RWPE1 (cell line): Measurements from ENCODE around the gene RGL4.

Source experiments
- CTCF ChIA-PET: fragments of 350-600 bp; sonication (Branson Sonifier 250); formaldehyde crosslinking; extraction: SDS; loops from one replicate; lab custom pipeline; 2021; lab: Yijun Ruan, JAX
- POLR2A ChIA-PET: fragments of 400-600 bp; formaldehyde crosslinking; extraction: SDS; loops from one replicate; lab custom pipeline; 2020; ENCODE audit warnings: antibody characterized with exemption; ENCODE audit not compliant: low non-redundant PET; lab: Yijun Ruan, JAX
- DNase-seq: peaks from one replicate; pipeline ENCODE4 v3.0.0; 2012; ENCODE audit warnings: low spot score
- H3K27ac ChIP-seq: fragments of 450-650 bp; 2 replicates; pipeline ENCODE4 v1.5.1; 2017
- TF ChIP-seq, protein P1 (sequence below): fragments of 450-650 bp; conservative IDR thresholded peaks from 2 replicates; pipeline ENCODE4 v1.5.1; 2017; ENCODE audit warnings: low read depth, mild to moderate bottlenecking

RGL4 gene

DNA sequence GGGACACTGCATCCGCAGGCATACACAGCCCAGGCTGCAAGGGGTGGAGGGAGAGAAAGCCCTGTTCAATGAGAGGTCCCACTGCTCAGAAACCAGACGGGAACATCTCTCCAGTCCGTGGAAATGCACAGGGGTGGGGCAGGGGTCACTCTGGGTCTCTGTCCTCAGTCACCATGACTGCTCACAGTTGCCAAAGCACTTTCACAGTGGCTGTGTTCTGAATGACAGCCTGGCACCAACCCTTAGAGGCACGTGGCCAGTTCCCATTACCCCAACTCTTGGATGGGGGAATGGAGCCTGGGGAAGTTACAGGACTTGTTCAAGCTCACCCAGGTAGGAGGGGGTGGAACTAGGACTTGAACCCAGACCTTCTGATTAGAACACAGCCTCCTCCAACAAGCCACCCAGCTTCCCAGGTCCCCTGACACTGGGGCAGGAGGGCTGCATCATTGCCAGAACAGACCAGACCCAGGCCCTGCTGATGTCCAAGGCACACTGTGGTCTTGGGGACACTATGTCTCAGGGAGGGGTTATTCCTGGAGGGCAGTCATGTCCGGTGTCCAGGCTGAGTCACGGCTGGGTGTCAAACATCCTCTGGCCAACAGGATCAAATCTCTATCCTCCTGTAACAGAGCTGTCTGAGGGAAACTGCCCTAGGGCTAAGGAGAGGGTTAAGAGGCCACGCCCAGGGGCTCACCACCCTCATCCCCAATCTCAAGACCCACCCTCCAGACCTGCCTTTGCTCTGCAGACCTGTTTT lies 51.9 kb downstream of the RGL4 start:
- no peak overlapping the region for H3K27ac ChIP-seq
- CTCF ChIA-PET = interaction anchor here (0.5 kb wide), 1 partner anchor 84 kb away, joined by 3 read pairs; no protein-coding TSS in a partner anchor
- TF ChIP-seq, protein P1, sequence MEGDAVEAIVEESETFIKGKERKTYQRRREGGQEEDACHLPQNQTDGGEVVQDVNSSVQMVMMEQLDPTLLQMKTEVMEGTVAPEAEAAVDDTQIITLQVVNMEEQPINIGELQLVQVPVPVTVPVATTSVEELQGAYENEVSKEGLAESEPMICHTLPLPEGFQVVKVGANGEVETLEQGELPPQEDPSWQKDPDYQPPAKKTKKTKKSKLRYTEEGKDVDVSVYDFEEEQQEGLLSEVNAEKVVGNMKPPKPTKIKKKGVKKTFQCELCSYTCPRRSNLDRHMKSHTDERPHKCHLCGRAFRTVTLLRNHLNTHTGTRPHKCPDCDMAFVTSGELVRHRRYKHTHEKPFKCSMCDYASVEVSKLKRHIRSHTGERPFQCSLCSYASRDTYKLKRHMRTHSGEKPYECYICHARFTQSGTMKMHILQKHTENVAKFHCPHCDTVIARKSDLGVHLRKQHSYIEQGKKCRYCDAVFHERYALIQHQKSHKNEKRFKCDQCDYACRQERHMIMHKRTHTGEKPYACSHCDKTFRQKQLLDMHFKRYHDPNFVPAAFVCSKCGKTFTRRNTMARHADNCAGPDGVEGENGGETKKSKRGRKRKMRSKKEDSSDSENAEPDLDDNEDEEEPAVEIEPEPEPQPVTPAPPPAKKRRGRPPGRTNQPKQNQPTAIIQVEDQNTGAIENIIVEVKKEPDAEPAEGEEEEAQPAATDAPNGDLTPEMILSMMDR = no peak
- no peak for DNase-seq
- POLR2A ChIA-PET = no interaction called here

DNA sequence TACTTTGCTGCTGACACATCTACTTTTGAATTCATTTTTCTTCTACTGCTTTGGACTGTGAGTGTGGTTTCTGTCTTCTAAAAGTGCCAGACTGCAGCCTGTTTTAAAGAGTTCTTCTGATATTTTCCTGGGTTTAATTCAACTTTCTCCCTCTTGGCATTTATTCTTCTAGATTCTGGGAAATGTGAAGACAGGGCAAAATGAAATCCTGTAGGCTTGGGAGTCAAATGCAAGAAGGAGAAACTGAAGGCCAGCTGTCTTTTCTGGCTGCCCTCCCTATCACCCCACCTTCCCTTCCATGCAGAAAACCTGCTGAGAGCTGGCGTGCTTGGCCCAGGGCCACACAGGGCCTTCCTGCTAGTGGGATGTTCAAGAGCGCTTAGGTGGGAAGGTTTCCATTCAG lies 52.5 kb downstream of the RGL4 start:
- TF ChIP-seq, protein P1 = no peak
- no peak overlapping the region for H3K27ac ChIP-seq
- CTCF ChIA-PET = interaction anchor here (0.5 kb wide), 1 partner anchor 83 kb away, joined by 3 read pairs; no protein-coding TSS in a partner anchor
- no peak for DNase-seq
- POLR2A ChIA-PET = no interaction called here

DNA sequence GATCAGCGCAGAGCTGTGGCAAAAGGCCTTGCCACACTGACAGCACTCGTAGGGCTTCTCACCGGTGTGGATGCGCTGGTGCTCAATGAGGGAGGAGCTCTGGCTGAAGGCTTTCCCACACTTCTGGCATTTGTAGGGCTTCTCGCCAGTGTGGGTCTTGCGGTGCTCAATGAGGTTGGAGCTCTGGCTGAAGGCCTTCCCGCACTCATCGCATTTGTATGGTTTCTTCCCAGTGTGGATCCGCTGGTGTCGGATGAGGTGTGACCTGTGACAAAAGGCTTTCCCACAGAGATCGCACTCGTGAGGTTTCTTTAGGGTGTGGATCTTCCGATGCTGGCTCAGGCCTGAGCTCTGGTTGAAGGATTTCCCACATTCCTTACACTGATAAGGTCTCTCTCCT lies 53.2 kb downstream of the RGL4 start:
- no peak overlapping the region for H3K27ac ChIP-seq

DNA sequence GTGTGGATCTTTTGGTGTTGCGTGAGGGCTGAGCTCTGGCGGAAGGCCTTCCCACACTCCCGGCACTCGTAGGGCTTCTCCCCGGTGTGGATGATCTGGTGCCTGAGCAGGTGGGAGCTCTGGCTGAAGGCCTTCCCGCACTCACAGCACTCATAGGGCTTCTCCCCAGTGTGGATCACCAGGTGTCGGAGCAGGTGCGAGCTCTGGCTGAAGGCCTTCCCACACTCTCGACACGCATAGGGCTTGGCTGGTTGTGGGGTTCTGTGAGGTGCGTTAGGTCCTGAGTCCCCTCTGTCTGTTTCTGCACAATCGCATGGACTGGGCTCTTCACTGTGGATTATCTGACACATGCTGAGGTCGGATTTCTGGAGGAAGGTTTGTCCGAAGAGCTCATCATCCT lies 53.7 kb downstream of the RGL4 start:
- ChIA-PET CTCF (interaction anchor here (0.6 kb wide), 1 partner anchor 1566 kb away, joined by 3 read pairs; no protein-coding TSS in a partner anchor), POLR2A (no interaction called here)
- DNase-seq = no peak
- TF ChIP-seq, protein P1 = no peak
- no peak overlapping the region for H3K27ac ChIP-seq

More for the DNA sequence above, 53.2 kb downstream of the RGL4 start:
- ChIA-PET POLR2A (no interaction called here), CTCF (no interaction called here)
- TF ChIP-seq, protein P1 = no peak
- no peak for DNase-seq

DNA sequence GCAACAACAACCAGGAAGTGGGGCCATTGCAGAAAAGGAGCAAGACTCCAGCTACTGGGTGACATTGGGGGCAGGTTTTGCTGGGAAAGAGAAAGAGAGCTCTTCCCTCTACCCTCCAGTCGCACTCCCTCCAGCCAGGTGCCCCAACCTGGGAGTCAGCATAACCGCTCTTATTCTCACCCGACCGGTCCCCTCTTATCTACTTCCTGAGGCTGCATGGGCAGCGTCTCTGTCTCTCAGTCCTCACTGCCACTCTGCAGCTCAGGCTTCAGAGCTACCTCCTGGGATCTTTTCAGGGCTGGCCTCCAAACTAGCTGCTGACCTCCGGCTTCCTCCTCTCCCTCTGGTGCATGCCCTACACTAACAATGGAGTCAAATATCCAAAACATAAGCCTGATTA lies 55.0 kb downstream of the RGL4 start:
- no peak overlapping the region for H3K27ac ChIP-seq
- ChIA-PET CTCF (no interaction called here), POLR2A (no interaction called here)
- TF ChIP-seq, protein P1 = no peak
- no peak for DNase-seq
